Activated T-cell treated with anti-CD3 and anti-CD28 coated beads, Interleukin-2, amount 50 U/mL, for 72 hours (primary cell): Measurements from ENCODE around the gene CHPF. TPM values are rescaled to one million over a fixed set of nuclear protein-coding genes. Genes with fewer than 3 reads are reported as not detected.

Experiments used
- ATAC-seq, 2 donors: fragments of 150-1000 bp; cut with Tn5 transposase; replicated peaks in 1 of 2; 2 replicates each; pipeline ENCODE4 v1.10.0; 2021; ENCODE audit warnings: moderate library complexity in 2 of 2, mild to moderate bottlenecking in 1 of 2
- DNase-seq, 2 donors: peaks; one replicate each; pipeline ENCODE4 v3.0.0; 2021 to 2022; ENCODE audit warnings: mixed read lengths in 1 of 2
- H3K27ac Mint-ChIP-seq: one replicate; pipeline ENCODE4 v1.8.0; 2022; ENCODE audit warnings: mild to moderate bottlenecking, moderate library complexity, mixed read lengths
- H3K27me3 Mint-ChIP-seq: one replicate; pipeline ENCODE4 v1.8.0; 2022; ENCODE audit warnings: low read depth, mixed read lengths
- H3K36me3 Mint-ChIP-seq, 2 donors: one replicate each; pipeline ENCODE4 v1.8.0; 2022; ENCODE audit warnings: mixed read lengths in 2 of 2, mild to moderate bottlenecking in 1 of 2; ENCODE audit not compliant: insufficient read depth in 2 of 2
- H3K4me1 Mint-ChIP-seq: one replicate; pipeline ENCODE4 v1.8.0; 2022; ENCODE audit warnings: low read depth, mixed read lengths
- H3K4me3 Mint-ChIP-seq, 2 donors: one replicate each; pipeline ENCODE4 v1.8.0; 2022; ENCODE audit warnings: mild to moderate bottlenecking in 2 of 2, mixed read lengths in 2 of 2, moderate library complexity in 2 of 2
- H3K9me3 Mint-ChIP-seq, 2 donors: one replicate each; pipeline ENCODE4 v1.8.0; 2022; ENCODE audit warnings: mixed read lengths in 2 of 2
- total RNA-seq, 2 donors: library from RNA; stranded (reverse); gene quantifications; one replicate each; pipeline ENCODE4 v1.2.3, GENCODE V29; 2022

CHPF gene
- total RNA-seq, 2 donors from 2014 or later: 24.7 to 25.5 TPM

DNA sequence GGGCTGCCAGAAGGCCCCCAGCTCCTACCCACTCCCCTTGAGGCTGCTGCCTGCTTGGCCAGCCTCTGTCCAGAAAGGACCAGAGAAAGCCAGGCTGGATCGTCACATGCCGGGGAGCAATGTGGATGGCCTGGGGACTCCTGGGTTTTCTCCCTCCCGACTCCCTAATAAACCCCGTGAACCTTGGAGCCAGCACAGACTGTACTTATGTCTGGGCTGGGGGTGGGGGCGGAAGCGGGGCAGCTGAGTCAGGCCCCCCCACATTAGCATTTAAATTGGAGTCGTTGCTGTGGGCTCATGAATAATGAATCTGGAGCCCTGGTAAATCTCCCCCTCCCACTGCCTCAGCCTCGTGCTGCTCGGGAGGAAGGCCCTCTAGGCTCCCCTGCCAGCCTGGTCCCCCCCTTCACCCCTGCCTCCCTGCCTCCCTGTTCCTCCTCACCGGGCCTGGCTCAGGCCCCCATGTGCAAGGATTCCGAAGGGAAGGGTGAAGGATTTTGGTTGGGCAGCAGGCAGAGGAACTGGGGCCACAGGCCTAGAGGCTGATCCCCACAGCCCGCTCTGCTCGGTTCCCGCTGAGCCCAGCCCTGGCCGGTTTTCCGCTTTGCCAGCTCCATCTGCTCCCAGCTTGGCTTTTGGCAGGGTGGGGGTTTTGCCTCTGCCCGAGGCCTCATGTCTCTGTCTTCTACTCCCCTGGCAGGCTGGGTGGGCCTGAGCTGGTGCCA lies 36.6 kb downstream of the CHPF start:
- Mint-ChIP-seq H3K27ac (no peak overlapping the region), H3K27me3 (peaks cover 27% of the 10 kb centered on the region), H3K4me1 (peaks cover 18% of the 10 kb centered on the region), H3K4me3 (no peak overlapping the region), H3K9me3 (no peaks in the 10 kb centered on the region), H3K36me3 (peaks cover 0 to 4% of the 10 kb centered on the region in 2 donors)
- no peak for ATAC-seq
- no peak for DNase-seq

GRCh38 chr2:219506153-219506801 lies 37.3 kb downstream of the CHPF start:
- H3K27ac Mint-ChIP-seq: no peak overlapping the region

GRCh38 chr2:219505585-219505984 lies 38.0 kb downstream of the CHPF start:
- no peaks in the 10 kb centered on the region for H3K9me3 Mint-ChIP-seq
- no peak overlapping the region for H3K4me3 Mint-ChIP-seq
- peaks cover 0 to 4% of the 10 kb centered on the region in 2 donors for H3K36me3 Mint-ChIP-seq
- ATAC-seq: no peak
- no peak overlapping the region for H3K27ac Mint-ChIP-seq
- peaks cover 13% of the 10 kb centered on the region for H3K27me3 Mint-ChIP-seq
- peaks cover 18% of the 10 kb centered on the region for H3K4me1 Mint-ChIP-seq
- no peak for DNase-seq

More at GRCh38 chr2:219506153-219506801, 37.3 kb downstream of the CHPF start:
- H3K4me3 Mint-ChIP-seq: no peak overlapping the region
- peaks cover 18% of the 10 kb centered on the region for H3K4me1 Mint-ChIP-seq
- H3K27me3 Mint-ChIP-seq: peaks cover 20% of the 10 kb centered on the region
- no peaks in the 10 kb centered on the region for H3K9me3 Mint-ChIP-seq
- ATAC-seq (no peak), DNase-seq (no peak)
- H3K36me3 Mint-ChIP-seq: peaks cover 0 to 4% of the 10 kb centered on the region in 2 donors

- peaks cover 32% of the 10 kb centered on the region for H3K4me1 Mint-ChIP-seq
- H3K4me3 Mint-ChIP-seq: no peak overlapping the region
- H3K9me3 Mint-ChIP-seq: no peaks in the 10 kb centered on the region
- peaks cover 5 to 7% of the 10 kb centered on the region in 2 donors for H3K36me3 Mint-ChIP-seq
- ATAC-seq: no peak
- H3K27ac Mint-ChIP-seq: no peak overlapping the region
- peaks cover 8% of the 10 kb centered on the region for H3K27me3 Mint-ChIP-seq
- no peak for DNase-seq
These were observed 41.0 kb downstream of the CHPF start for GRCh38 chr2:219502618-219503017.

GRCh38 chr2:219501849-219502248 lies 41.8 kb downstream of the CHPF start:
- no peak overlapping the region for H3K4me3 Mint-ChIP-seq
- H3K27me3 Mint-ChIP-seq: peaks cover 16% of the 10 kb centered on the region
- no peaks in the 10 kb centered on the region for H3K9me3 Mint-ChIP-seq
- peaks cover 38% of the 10 kb centered on the region for H3K4me1 Mint-ChIP-seq
- DNase-seq: no peak
- no peak overlapping the region for H3K27ac Mint-ChIP-seq
- ATAC-seq: no peak
- H3K36me3 Mint-ChIP-seq: peaks cover 5 to 7% of the 10 kb centered on the region in 2 donors

DNA sequence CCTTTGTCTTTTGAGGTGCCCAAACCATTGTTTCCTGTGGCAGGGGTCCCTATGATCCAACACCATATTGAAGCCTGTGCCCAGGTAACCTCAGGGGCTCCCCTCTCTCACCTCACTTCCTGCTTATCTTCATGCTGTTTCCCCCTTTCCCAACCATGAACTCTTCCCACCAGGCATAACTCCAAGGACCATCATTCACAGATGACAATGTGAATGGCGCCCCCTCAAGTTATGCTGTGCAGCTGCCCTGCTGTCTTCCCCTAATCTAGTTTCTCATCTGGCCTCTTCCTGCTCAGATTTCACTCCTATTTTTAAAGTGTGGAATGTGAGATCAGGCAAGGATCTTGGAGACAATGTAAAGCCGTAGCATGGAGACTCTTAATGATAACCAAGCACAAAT lies 43.5 kb downstream of the CHPF start:
- Mint-ChIP-seq H3K36me3 (peaks cover 5% of the 10 kb centered on the region in 2 donors), H3K27me3 (peaks cover 27% of the 10 kb centered on the region), H3K9me3 (no peaks in the 10 kb centered on the region), H3K4me1 (peaks cover 44% of the 10 kb centered on the region), H3K4me3 (peak overlapping the region; percentile 95 to 98), H3K27ac (peak overlapping the region; percentile 52)
- ATAC-seq (no peak), DNase-seq (no peak)

DNA sequence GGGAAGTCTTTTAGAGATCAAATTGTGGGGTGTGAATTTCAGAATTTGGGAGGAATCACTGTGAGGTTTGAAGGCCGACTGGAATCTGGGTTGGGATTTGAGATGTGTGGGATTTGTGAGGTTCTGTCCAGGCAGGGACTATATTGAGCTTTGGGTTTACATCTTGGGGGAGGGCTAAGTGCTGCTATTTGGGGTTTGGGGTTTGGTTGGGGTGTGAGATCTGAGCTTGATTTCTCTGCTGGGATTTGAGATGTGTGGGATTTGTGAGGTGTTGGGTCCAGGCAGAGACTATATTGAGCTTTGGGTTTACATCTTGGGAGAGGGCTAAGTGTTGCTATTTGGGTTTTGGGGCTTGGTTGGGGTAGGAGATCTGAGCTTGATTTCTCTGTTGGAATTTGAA lies 44.1 kb downstream of the CHPF start:
- DNase-seq: no peak
- peak overlapping the region; percentile 87 for H3K27ac Mint-ChIP-seq
- H3K4me3 Mint-ChIP-seq: peak overlapping the region; percentile 95 to 98
- no peaks in the 10 kb centered on the region for H3K9me3 Mint-ChIP-seq
- no peak for ATAC-seq
- peaks cover 33% of the 10 kb centered on the region for H3K27me3 Mint-ChIP-seq
- H3K4me1 Mint-ChIP-seq: peaks cover 41% of the 10 kb centered on the region
- H3K36me3 Mint-ChIP-seq: peaks cover 5% of the 10 kb centered on the region in 2 donors

GRCh38 chr2:219499058-219499307 lies 44.6 kb downstream of the CHPF start:
- peaks cover 39% of the 10 kb centered on the region for H3K27me3 Mint-ChIP-seq
- H3K27ac Mint-ChIP-seq: peak overlapping the region; percentile 87
- no peak for ATAC-seq
- peaks cover 2 to 5% of the 10 kb centered on the region in 2 donors for H3K36me3 Mint-ChIP-seq
- peaks cover 37% of the 10 kb centered on the region for H3K4me1 Mint-ChIP-seq
- H3K9me3 Mint-ChIP-seq: no peaks in the 10 kb centered on the region
- H3K4me3 Mint-ChIP-seq: peak overlapping the region; percentile 95 to 98
- no peak for DNase-seq

GRCh38 chr2:219498280-219499057 lies 45.1 kb downstream of the CHPF start, which contains the start of gene GMPPA:
Gene GMPPA, plus strand, starts transcription at chr2:219498891. Its CDS starts 1,085 bp downstream, at chr2:219499976.
- peak; percentile 91 to 92 for ATAC-seq

GRCh38 chr2:219497495-219498279 lies 45.9 kb downstream of the CHPF start:
- ATAC-seq (peak; percentile 33 to 47), DNase-seq (peak; percentile 58 to 61)
- Mint-ChIP-seq H3K36me3 (peaks cover 2 to 5% of the 10 kb centered on the region in 2 donors), H3K4me1 (peaks cover 37% of the 10 kb centered on the region), H3K4me3 (peak overlapping the region; percentile 95 to 98), H3K27ac (no peak overlapping the region), H3K9me3 (no peaks in the 10 kb centered on the region), H3K27me3 (peaks cover 52% of the 10 kb centered on the region)

More at GRCh38 chr2:219498280-219499057, 45.1 kb downstream of the CHPF start, which contains the start of gene GMPPA:
- peaks cover 2 to 5% of the 10 kb centered on the region in 2 donors for H3K36me3 Mint-ChIP-seq
- no peaks in the 10 kb centered on the region for H3K9me3 Mint-ChIP-seq
- peak within 1 kb of the TSS; percentile 95 to 98 for H3K4me3 Mint-ChIP-seq
- peak; percentile 92 to 95 for DNase-seq
- peaks cover 37% of the 10 kb centered on the region for H3K4me1 Mint-ChIP-seq
- H3K27ac Mint-ChIP-seq: peak within 1 kb of the TSS; percentile 87
- H3K27me3 Mint-ChIP-seq: peaks cover 44% of the 10 kb centered on the region

DNA sequence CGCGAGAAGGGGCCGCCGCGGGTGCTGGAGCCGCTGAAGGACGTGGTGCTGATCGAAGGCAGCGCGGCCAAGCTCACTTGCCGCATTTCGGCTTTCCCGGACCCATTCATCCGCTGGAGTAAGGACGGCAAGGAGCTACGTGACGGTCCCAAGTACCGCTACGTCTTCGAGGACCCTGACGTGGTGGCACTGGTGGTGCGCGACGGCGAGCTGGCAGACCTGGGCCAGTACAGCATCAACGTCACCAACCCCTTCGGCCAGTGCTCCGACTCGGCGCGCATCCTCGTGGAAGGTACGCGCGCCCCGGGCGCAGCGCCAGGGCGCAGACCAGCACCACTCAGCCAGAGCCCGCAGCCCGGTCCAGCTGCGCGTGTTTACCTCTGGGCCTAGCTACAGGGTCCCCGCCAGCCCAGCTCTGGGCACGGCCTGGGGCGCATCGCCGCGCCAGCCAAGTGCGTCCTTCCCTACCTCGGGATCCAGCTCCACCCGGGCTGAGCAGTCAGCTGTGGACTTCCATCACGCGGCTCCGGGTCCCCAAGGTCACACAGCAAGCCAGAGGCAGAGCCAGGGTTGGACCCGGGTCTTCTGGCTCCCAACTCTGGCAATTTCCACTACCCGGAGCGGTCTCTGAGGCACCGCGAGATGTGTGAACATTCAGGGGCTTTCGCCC lies 46.6 kb downstream of the CHPF start:
- no peak for ATAC-seq
- peaks cover 53% of the 10 kb centered on the region for H3K27me3 Mint-ChIP-seq
- H3K4me3 Mint-ChIP-seq: peak overlapping the region; percentile 95 to 98
- no peaks in the 10 kb centered on the region for H3K9me3 Mint-ChIP-seq
- peaks cover 37% of the 10 kb centered on the region for H3K4me1 Mint-ChIP-seq
- no peak overlapping the region for H3K27ac Mint-ChIP-seq
- no peak for DNase-seq
- H3K36me3 Mint-ChIP-seq: peaks cover 2 to 5% of the 10 kb centered on the region in 2 donors

- peak overlapping the region; percentile 12 to 98 for H3K4me3 Mint-ChIP-seq
- no peak overlapping the region for H3K27ac Mint-ChIP-seq
- ATAC-seq (no peak), DNase-seq (no peak)
- peaks cover 2 to 5% of the 10 kb centered on the region in 2 donors for H3K36me3 Mint-ChIP-seq
- no peaks in the 10 kb centered on the region for H3K9me3 Mint-ChIP-seq
- H3K27me3 Mint-ChIP-seq: peaks cover 53% of the 10 kb centered on the region
- H3K4me1 Mint-ChIP-seq: peaks cover 37% of the 10 kb centered on the region
These were observed 47.3 kb downstream of the CHPF start for GRCh38 chr2:219496247-219496824.
